GM15510 (cell line): ENCODE data around the gene ELOVL7.

ENCODE experiments used
- POLR2A ChIP-seq: IDR thresholded peaks from 3 replicates; pipeline ENCODE4 v1.6.1; 2011; ENCODE audit warnings: borderline replicate concordance; ENCODE audit not compliant: insufficient read length; ENCODE audit errors: extremely low read depth

The ELOVL7 gene

DNA sequence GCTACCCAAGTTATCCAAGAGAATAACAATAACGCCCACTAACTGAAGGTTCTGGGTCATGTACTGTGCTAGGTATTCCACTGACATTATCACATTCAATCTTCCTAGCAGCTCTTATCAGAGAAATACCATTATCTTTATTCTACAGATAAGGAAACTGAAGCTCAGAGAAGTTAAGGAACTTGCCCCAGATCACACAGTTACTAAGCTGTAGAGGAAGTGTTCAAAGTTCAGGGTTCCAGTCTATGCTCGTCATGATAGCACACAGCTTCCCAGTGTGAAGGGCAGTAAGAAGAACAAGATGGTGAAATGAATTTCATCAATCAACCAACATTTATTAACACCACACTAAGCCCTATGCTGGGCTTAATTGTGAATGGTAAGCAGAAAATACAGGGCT, 29.6 kb downstream of the ELOVL7 start:
- no peak for TF ChIP-seq POLR2A

DNA sequence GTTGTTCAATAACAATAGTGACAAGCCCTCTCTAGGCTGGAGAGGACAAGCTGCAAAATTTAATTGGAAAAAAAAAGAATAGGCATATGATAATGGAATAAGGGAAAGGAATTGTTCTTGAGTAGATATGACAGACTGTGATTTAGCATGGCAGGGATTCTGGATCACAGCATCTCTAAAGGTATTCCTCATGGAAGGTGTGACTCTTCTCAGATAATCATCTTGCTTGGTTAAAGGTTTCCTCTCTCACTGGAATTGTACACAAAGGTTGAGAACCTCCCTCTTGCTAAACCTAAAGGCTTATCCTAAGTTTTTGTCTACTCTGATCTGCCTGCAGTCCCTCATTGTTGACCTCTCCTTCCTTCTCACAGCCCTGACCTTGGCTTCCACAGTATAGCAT, 31.6 kb downstream of the ELOVL7 start:
- TF ChIP-seq POLR2A = no peak

DNA sequence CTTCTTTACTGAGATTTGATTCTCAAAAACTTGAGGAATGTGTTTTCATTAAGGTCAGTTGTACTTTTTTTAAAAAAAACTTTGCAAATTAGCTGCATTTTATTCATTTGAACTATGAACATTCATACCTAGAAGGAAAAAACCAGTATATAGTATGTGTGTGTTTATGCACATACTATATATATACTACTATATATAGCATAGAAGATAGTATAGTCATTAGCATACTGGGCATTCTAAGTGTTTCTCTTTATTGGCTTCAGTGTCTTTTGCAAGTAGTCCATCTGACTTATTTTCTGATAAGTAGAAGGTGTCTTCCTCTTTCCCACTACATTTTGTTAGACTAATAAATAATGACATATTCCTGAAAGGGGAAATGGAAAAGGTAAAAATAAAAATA, 33.0 kb downstream of the ELOVL7 start:
- no peak for TF ChIP-seq POLR2A

DNA sequence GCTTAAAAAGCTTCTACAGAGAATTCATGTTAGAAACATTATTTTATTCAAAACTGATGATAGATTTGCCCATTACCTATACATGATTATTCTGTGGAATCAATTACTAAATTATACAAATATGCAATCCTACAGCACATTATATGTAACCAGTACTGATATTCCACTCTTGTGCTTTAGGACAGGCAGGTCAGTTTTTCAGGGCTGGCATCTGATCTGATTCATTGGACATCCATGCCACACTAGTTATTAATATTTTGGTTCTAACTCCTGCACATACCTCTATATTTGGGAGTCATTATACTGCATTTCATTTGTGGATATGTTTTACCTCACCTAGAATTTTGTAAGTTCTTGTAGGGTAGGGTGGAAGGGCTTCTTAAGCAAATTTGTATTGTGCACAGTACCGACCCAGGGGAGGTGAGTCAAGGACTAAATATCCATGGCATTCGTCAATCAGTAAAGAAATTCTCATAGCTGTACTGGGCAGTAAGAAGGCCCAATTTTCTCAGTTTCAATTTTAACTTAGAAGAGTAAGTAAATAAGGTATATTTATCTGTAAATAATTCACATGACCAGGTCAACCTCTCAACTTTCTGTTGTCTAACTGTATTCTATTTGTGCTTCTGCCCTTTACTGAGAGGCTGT, 33.5 kb downstream of the ELOVL7 start:
- no peak for TF ChIP-seq POLR2A

DNA sequence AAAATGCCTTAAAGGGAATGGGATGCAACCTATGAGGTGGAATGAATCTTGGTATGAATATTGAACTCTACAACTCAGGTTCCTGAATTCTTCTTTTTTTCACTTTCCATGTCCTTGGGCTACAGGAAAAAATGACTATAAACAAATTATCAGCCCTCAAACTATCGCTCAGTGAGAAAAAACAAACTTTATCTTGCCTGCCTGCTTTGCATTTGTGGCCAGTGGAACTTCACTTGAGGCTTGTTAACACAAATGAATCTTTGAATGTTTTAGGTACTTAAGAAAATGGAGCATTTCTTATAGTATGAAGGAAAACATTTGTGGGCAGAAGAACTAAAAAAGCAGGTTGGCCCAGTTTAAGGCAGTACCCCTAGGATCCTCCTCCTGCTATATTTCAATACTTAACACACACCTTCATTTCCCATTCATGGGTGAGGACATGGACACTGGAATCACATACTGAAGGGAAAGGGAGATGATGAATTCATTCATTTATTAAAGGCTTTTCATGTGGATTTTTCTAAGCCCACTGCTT, 34.1 kb downstream of the ELOVL7 start:
- TF ChIP-seq POLR2A = no peak

DNA sequence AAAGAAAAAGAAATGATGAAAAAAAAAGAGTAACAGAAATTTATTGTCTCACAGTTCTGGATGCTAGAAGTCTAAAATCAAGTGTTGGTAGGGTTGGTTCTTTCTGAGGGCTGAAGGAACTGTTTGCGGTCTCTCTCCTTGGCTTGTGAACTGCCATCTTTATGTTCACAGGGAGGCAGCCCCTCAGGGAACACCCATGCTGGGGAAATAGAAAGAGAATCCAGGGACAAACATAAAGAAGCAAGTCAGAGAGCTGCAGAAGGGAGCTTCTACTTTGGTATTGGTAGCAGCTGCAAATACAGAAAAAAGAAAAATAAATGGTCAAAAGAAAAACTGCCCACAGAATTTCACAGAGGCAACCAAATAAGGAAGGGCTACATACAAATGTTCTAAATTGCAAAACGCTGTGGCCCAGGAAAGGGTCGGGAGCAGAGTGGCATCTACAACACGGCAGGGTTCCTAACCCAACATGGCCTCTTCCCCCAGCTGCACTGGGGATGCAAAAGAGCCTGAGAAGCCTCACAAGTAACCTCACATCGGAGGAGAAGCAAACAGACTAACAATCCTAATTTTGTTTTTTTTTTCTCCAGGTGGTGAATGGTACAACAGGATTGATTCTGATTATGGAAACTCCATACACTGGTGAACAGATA, 37.4 kb downstream of the ELOVL7 start:
- TF ChIP-seq POLR2A = no peak

DNA sequence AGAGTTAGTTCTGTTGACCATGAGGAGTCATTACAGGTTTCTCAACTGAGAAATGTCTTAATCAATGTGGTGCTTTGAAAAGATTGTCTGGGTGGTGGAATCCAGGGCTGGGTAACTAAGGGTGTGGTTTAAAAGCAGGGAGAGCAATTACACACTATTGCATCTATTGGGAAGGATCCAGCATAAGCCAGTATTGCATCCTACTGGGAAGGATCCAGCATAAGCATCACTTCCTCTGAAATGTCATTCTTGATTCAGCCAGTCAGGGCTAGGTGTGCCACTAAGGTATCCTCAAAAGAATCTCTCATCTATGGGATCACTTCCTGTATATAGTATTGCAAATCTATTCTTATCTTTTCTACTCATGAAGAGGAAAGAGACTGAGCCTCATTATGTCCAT, 38.6 kb downstream of the ELOVL7 start:
- no peak for TF ChIP-seq POLR2A

DNA sequence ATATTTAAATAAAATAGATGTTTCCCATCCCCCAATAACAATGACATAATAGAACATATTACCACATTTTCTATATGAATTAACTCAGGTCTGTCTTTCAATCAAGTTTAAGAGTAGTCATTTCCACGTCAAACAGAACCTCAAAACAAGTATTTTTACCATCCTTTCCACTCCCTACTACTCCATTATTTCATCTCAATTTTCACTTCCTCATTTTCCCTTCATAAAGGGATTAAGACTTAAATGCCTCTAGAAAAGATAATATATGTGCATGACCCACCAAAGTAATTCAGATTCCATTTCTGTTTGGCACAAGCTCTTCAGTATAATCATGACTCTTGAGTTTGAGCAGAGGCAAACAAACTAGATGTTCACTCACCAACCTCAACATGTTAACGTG, 40.4 kb downstream of the ELOVL7 start:
- TF ChIP-seq POLR2A = no peak

DNA sequence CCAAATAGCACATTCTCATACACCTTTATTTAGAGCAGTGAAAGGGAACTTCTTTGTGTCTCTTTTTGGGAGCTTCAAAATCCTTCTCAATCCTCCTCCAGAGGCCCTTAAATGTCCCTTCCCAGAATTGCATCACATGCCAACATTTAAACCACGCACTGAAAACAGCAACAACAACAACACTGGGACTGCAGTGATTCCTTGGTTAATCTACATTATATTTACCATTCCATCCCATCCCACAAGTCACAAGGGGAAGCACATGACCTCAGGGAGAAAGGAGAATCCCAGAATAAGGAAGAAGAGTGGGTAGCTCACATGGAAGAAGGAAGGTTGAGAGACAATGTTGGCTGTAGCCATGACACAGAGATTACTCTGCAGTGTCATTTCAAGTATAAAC, 41.1 kb downstream of the ELOVL7 start:
- no peak for TF ChIP-seq POLR2A

DNA sequence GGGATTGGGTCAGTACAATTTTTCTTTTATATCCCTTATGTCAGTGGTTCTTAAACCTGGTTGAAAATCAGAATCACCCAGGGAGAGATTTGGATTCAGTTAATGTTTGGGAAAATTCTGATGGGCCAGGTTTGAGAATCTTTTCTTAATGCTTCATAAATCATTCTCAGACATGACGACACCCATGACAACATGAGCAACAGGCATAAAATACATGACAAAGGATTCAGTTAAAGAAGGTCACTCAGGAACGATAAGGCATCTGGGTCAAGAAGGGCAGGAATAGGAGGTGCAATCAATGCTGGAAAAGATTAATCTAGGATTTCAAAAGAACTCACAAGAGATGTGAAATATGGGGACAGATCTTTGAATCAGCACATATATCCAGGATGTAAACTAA, 41.8 kb downstream of the ELOVL7 start:
- TF ChIP-seq POLR2A = no peak

DNA sequence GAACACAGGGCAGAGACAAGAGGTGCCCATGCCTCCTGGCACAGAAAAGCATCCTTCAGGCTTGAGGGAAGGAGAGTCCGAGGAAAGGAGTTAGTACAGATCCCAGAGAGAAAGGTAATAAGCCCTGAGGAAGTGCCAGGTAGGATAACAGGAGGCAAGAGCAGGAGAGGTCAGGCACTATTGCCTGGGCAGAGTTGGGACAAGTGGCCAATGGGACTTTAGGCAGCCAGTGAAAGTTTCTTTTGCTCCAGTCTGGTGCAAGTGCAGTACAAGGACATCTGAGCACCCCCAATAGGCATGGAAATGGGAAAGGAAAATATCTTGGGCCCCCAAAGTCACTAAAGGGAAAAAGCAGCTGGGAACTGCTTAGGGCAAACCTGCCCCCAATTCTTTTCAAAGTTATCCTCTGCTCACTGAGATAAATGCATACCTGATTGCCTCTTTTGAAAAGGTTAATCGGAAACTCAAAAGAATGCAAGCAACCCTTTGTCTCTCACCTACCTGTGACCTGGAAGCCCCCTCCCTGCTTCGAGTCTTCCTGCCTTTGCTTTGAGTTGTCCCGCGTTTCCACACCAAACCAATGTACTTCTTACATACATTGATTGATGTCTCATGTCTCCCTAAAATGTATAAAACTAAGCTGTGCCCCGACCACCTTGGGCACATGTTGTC, 46.5 kb downstream of the ELOVL7 start:
- no peak for TF ChIP-seq POLR2A

DNA sequence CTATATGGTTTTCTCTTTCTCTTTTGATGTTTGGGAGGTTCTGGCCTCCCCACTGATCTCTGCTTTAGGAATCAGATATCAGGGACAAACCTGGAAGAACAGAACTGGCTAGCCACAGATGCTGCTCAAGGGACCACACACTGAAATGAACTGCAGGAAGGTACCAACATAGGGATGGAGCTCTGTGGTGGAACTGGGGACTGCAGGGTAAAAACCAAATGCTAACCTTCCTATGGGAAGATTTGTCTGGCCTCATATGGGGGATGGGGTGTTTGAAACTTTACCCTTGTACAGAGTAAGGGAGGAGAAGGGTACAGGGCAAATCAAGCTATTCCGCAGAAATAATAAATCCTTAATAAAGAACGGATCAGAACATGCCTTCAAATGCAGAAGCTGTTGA, 49.4 kb downstream of the ELOVL7 start:
- TF ChIP-seq POLR2A = no peak

DNA sequence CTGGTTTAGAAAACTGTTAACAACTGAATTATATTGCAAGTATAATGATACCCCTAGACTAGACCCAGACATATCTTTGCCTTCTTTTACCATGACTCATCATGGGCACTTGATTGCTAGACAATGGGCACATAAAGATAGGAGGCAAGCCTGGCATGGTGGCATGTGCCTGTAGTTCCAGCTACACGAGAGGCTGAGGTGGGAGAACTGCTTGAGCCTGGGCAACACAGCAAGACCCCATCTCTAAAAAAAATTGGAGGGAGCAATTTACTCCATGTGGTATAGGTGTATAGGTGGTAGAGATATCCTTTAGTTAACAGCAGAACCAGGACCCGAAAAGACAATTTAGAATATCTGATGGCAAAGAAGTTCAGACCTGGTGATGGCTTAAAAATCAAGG, 51.6 kb downstream of the ELOVL7 start:
- TF ChIP-seq POLR2A = no peak

DNA sequence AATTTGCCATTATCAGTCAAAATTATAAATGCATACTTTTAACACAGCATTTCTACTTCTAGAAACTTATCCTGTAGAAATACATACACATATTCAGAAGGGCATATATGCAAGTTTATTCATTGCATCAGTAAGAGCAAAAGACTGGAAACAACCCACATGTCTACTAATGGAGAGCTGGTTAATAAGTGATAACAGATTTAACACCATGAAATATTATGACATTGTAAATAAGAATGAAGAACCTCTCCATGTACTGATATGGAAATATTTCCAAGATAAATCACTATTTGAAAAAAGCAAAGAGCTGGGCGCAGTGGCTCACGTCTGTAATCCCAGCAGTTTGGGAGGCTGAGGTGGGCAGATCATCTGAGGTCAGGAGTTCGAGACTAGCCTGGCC, 54.5 kb downstream of the ELOVL7 start:
- no peak for TF ChIP-seq POLR2A

DNA sequence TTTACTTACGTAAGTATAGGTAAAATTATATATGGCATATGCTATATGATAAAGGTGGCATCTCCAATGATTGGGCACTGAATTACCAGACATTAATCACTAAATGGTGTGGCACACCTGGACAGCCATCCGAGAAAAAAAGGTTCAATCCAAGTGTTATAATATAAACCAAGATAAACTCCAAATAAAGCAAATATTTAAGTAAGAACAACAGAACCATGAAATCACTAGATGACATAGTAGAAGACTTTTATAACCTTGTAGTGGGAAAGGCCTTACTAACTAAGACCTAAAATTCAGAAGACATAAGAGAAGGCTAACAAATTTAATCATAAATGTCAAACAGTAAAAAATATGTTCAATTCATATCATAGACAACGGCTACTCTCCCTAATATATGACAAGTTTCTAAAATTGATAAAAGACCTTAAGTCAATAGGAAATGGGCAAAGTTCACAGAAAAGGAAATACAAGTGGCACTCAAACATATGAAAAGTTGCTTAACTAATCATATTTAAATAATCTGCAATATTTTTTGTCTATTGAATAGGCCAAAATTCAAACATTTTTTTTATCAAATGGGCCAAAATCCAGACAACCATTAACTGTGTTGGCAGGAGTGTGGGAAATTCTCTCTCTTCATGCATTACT, 55.1 kb downstream of the ELOVL7 start:
- TF ChIP-seq POLR2A = no peak
